Measurements from ENCODE around the gene TMX1.

Gene TMX1

GRCh38 chr14:51294951-51295525 is 55.0 kb downstream of the TMX1 start:
- peak in 1 of 2 donors; percentile 32 for ATAC-seq

GRCh38 chr14:51295646-51296263 is 55.7 kb downstream of the TMX1 start:
- ATAC-seq, result no peak

- no peak for ATAC-seq
These were observed 57.0 kb downstream of the TMX1 start for GRCh38 chr14:51297066-51297465.

- peak; percentile 74 to 86 for ATAC-seq
These were observed 58.8 kb downstream of the TMX1 start for GRCh38 chr14:51298895-51299294.

GRCh38 chr14:51302295-51303030 is 62.4 kb downstream of the TMX1 start:
- no peak for ATAC-seq

GRCh38 chr14:51304438-51304837 is 64.4 kb downstream of the TMX1 start:
- ATAC-seq, result peak; percentile 80 to 87

- ATAC-seq, result peak; percentile 37 to 40
These were observed 64.9 kb downstream of the TMX1 start for GRCh38 chr14:51304941-51305340.

- no peak for ATAC-seq
These were observed 65.7 kb downstream of the TMX1 start for GRCh38 chr14:51305751-51306150.

All from activated CD4-positive, CD25-positive, alpha-beta regulatory T cell treated with anti-CD3 and anti-CD28 coated beads, Interleukin-2, amount 50 U/mL, for 24 hours (primary cell).